ENCODE measurements around the gene RHBDF2.

DNA sequence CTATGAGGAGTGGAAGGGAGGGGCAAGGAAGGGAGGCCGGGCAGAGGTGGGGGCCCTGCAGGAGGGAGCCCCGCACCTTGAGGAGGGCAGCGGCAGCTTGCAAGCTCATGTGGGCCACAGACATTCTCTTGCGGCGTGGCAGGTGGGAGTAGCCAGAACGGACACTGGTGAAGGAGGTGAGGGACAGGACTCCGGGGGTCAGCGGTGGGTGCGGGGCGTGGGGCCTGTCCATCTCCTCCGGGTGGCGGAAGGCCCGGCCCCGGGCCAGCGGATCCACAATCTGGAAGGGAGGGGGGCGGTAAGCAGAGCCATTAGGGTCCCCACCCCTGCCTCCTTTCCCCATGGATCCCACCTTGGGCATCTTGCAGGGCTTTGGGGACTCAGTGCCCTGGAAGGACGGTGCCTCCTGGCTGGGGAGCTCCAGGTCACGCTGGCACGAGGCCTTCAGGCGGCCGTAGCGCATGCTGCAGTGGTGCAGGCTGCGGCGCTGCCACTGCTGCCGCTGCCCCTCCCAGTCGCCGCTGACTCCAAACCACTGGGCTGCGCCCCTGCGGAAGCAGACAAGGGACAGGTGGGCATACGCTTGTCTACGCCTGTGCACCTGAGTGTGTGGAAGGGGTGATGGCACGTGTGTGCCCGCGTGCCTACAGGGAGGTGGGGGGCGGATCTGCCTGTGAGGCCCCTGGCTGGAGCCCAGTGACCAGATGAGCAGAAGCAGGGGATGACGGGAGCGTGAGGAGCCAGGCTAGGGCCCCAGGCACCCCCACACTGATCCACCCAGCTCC is 22.3 kb downstream of the RHBDF2 start:
- TF ChIP-seq POLR2A (IDR thresholded peaks at IDR 0.05; ENCODE audit: low read length) (no peak), GATA1 (IDR thresholded peaks at IDR 0.05; ENCODE audit: low read depth, low read length) (no peak)

All from erythroblast (primary cell).